Pulmonary artery endothelial cell (primary cell): Measurements from ENCODE around the gene ADCY3. TPM values are rescaled to one million over a fixed set of nuclear protein-coding genes. Genes with fewer than 3 reads are reported as not detected.

ENCODE experiments used
- DNase-seq: peaks from one replicate; pipeline ENCODE4 v3.0.0-alpha.2; 2011; ENCODE audit warnings: low read depth, low spot score
- total RNA-seq: library from RNA; depleted of rRNA; stranded (reverse); fragments of >200 nt; gene quantifications from 2 replicates; pipeline ENCODE4 v1.2.3, GENCODE V29; 2014

ADCY3 gene
- total RNA-seq, 1 donor from 2014 or later, result 30.8 TPM

- DNase-seq, result no peak
Measured at GRCh38 chr2:24875901-24876300, 44.1 kb downstream of the ADCY3 start.

DNA sequence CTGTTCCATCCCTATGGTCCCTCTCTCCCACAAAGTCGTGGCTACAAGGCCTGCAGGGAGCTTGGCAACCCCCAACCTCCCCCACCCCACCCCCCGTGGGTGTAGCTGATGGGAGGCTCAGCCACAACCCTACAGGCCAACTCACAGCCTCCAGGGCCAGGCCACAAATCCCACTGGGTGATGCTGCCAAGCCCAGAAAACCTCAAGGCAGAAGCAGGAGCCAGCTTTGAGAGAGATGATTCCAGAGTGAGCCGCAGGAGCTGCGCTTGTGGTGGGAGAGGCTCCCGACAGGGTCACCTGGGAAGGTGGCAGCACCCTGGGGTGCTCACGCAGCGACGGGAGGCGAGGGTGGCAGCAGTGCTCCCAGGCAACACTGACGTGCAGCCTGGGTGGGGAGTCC lies 44.8 kb downstream of the ADCY3 start:
- no peak for DNase-seq

- DNase-seq, result no peak
Measured at GRCh38 chr2:24874035-24874434, 46.0 kb downstream of the ADCY3 start.

GRCh38 chr2:24873619-24874018 lies 46.4 kb downstream of the ADCY3 start:
- DNase-seq, result no peak

GRCh38 chr2:24872344-24873115 lies 47.5 kb downstream of the ADCY3 start:
- DNase-seq, result no peak

GRCh38 chr2:24871852-24872333 lies 48.1 kb downstream of the ADCY3 start:
- no peak for DNase-seq

GRCh38 chr2:24870891-24871705 lies 48.9 kb downstream of the ADCY3 start:
- no peak for DNase-seq

- DNase-seq, result no peak
Measured at GRCh38 chr2:24870440-24870839, 49.6 kb downstream of the ADCY3 start.

- no peak for DNase-seq
Measured at GRCh38 chr2:24866946-24867345, 53.1 kb downstream of the ADCY3 start.

- no peak for DNase-seq
Measured at GRCh38 chr2:24863641-24864040, 56.4 kb downstream of the ADCY3 start.

- no peak for DNase-seq
Measured at GRCh38 chr2:24861500-24861899, 58.5 kb downstream of the ADCY3 start.

- no peak for DNase-seq
Measured at GRCh38 chr2:24860631-24861030, 59.4 kb downstream of the ADCY3 start.

- no peak for DNase-seq
Measured at GRCh38 chr2:24859968-24860600, 60.0 kb downstream of the ADCY3 start.

DNA sequence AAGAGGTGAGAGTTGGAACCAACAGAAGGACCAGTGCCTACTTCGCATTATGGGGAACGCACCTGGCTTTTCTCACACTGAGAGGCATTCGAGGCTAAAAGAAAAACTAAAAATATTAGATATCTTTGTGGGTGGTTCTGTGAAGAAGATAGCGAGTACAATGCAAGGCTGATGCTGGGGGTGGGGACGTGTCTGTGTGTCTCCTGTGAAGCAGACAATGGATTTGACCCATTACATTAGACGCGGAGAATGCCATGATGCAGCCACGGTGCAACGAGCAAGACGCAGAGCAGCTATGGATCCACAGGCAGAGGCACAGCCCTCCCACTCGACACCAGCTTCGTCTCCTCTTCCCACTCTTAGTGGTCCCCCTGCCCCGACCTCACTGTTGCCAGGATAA lies 61.0 kb downstream of the ADCY3 start:
- no peak for DNase-seq

DNA sequence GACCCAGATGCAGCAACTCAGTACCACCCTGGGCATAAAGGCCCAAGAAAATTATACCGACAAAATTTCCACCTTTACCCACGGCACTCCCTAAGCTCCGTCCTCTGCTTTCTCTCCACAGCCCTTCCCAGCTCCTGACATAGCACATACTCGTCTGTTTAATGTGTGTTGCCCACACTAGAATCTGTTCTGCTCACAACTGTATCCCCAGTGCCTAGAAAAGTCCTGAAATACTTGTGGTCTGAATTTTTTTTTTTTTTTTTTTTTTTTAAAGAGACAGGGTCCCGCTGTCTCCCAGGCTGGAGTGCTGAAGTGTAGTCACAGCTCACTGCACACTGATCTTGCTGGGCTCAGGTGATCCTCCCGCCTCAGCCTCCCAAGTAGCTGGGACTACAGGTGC lies 62.3 kb downstream of the ADCY3 start:
- no peak for DNase-seq

GRCh38 chr2:24856791-24857211 lies 63.2 kb downstream of the ADCY3 start:
- no peak for DNase-seq

GRCh38 chr2:24855726-24856125 lies 64.3 kb downstream of the ADCY3 start:
- no peak for DNase-seq

- DNase-seq, result no peak
Measured at GRCh38 chr2:24855022-24855622, 64.9 kb downstream of the ADCY3 start.

DNA sequence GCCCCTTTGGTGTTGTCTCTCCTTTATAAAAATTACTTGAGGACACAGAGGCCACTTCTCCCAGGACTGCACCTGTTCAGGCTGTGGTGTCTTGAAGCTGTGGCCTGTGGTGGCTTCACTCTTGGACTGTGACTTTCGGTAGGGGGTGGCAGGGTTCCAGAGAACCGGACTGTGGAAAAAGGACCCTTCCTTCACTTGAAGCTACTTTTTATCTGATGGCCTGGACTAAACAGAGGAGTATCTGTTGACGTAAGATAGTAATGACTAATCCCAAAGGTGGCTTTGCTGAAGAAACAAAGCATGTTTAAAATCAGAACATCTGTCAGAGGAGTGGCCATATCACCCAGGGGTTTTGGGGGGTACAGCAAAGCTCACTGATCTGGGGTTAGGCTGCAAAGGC lies 66.0 kb downstream of the ADCY3 start:
- DNase-seq, result no peak

DNA sequence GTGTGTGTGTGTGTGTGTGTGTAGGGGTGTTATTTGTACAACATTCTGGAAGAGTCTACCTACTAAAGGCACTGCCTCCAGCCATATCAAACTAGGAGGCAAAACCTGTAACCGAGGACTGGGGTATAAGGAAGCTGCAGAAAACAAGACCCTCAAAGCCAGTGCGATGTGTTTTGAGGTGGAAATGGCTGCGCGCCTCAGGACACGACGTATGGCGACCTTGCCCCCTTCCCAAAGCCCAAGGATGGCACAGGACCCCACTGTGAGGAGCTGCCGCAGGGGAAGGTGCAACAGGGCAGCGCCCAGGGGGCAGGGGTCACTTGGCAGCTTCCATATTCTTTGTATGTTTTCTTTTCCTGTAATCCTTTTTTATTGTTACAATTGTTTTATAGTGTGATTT lies 67.0 kb downstream of the ADCY3 start:
- no peak for DNase-seq

DNA sequence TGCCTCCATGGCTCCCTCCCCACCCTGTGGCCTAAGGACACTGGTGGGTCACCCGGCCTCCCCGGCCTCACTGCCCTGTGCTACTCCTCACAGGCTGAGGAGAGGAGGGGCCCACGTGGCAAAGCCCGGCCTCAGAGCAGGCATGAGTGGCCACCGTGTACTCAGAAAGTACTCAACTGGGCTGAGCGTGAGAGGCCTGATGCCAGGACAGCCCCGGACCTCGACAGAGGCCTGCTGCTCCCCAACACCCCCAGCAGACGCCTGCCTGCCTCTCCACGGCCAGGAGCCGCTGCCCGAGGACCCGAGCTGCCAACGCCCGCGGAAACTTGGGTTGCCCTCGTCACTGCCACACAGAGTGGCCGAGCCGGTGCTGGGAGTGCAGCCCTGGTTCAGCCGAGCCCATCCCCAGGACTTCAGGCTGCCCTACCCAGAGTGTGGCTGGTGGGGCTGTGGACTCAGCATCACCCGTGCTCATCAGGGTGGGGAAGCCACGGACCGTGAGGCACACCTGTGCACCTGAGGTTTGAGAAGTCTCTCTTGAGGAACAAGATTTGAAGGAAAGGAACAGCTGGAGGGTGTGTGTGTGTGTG lies 67.5 kb downstream of the ADCY3 start:
- no peak for DNase-seq
